ENCODE data around the gene ADIPOR2.

The ADIPOR2 gene

GRCh38 chr12:1825382-1826102 is 134.7 kb downstream of the ADIPOR2 start:
- H3K4me3 ChIP-seq (replicated peaks; ENCODE audit: low read depth, low read length): no peak overlapping the region
- no peak for TF ChIP-seq CTCF (IDR thresholded peaks at IDR 0.05; ENCODE audit: insufficient read depth, low read length, poor library complexity, severe bottlenecking)
- no peak for DNase-seq (ENCODE audit: extremely low read depth, insufficient read length)
- no peaks in the 10 kb centered on the region for H3K36me3 ChIP-seq (ENCODE audit: control insufficient read depth, insufficient read depth, low read length)
- peaks cover 4% of the 10 kb centered on the region; the same call in 1 of the 2 replicates for H3K27me3 ChIP-seq (replicated peaks; ENCODE audit: control insufficient read depth, insufficient read depth, low read length)

GRCh38 chr12:1826401-1826800 is 135.5 kb downstream of the ADIPOR2 start:
- no peaks in the 10 kb centered on the region for H3K36me3 ChIP-seq (ENCODE audit: control insufficient read depth, insufficient read depth, low read length)
- peaks cover 4% of the 10 kb centered on the region; the same call in 1 of the 2 replicates for H3K27me3 ChIP-seq (replicated peaks; ENCODE audit: control insufficient read depth, insufficient read depth, low read length)
- no peak for TF ChIP-seq CTCF (IDR thresholded peaks at IDR 0.05; ENCODE audit: insufficient read depth, low read length, poor library complexity, severe bottlenecking)
- DNase-seq (ENCODE audit: extremely low read depth, insufficient read length): no peak
- no peak overlapping the region for H3K4me3 ChIP-seq (replicated peaks; ENCODE audit: low read depth, low read length)

GRCh38 chr12:1826867-1827705 is 136.2 kb downstream of the ADIPOR2 start:
- TF ChIP-seq CTCF (IDR thresholded peaks at IDR 0.05; ENCODE audit: insufficient read depth, low read length, poor library complexity, severe bottlenecking): no peak
- Histone ChIP-seq H3K36me3 (ENCODE audit: control insufficient read depth, insufficient read depth, low read length) (no peaks in the 10 kb centered on the region), H3K4me3 (replicated peaks; ENCODE audit: low read depth, low read length) (no peak overlapping the region), H3K27me3 (replicated peaks; ENCODE audit: control insufficient read depth, insufficient read depth, low read length) (peaks cover 3% of the 10 kb centered on the region)
- no peak for DNase-seq (ENCODE audit: extremely low read depth, insufficient read length)

- no peak for TF ChIP-seq CTCF (IDR thresholded peaks at IDR 0.05; ENCODE audit: insufficient read depth, low read length, poor library complexity, severe bottlenecking)
- Histone ChIP-seq H3K36me3 (ENCODE audit: control insufficient read depth, insufficient read depth, low read length) (no peaks in the 10 kb centered on the region), H3K27me3 (replicated peaks; ENCODE audit: control insufficient read depth, insufficient read depth, low read length) (peaks cover 1% of the 10 kb centered on the region), H3K4me3 (replicated peaks; ENCODE audit: low read depth, low read length) (no peak overlapping the region)
- no peak for DNase-seq (ENCODE audit: extremely low read depth, insufficient read length)
Observed at GRCh38 chr12:1827826-1828805, 137.2 kb downstream of the ADIPOR2 start.

GRCh38 chr12:1828856-1829255 is 138.0 kb downstream of the ADIPOR2 start:
- no peaks in the 10 kb centered on the region; the same call in none of the 2 replicates for H3K27me3 ChIP-seq (replicated peaks; ENCODE audit: control insufficient read depth, insufficient read depth, low read length)
- H3K36me3 ChIP-seq (ENCODE audit: control insufficient read depth, insufficient read depth, low read length): no peaks in the 10 kb centered on the region
- no peak for TF ChIP-seq CTCF (IDR thresholded peaks at IDR 0.05; ENCODE audit: insufficient read depth, low read length, poor library complexity, severe bottlenecking)
- no peak for DNase-seq (ENCODE audit: extremely low read depth, insufficient read length)
- no peak overlapping the region for H3K4me3 ChIP-seq (replicated peaks; ENCODE audit: low read depth, low read length)

All from GM06990 (cell line).